Osteoblast (primary cell): ENCODE results near the gene WDFY4. TPM values are rescaled to one million over a fixed set of nuclear protein-coding genes. Genes with fewer than 3 reads are reported as not detected.

ENCODE experiments used
- DNase-seq: peaks from one replicate; pipeline ENCODE4 v3.0.0; 2011; ENCODE audit warnings: low spot score, mixed read lengths; ENCODE audit not compliant: insufficient read length; ENCODE audit errors: missing footprints
- H2AFZ ChIP-seq: 2 replicates; pipeline ENCODE4 v1.6.0; 2011; ENCODE audit warnings: mild to moderate bottlenecking, low read length
- H3K27ac ChIP-seq: 2 replicates; pipeline ENCODE4 v1.5.1; 2011; ENCODE audit warnings: mild to moderate bottlenecking, low read depth, low read length, moderate library complexity
- H3K27me3 ChIP-seq: 2 replicates; pipeline ENCODE4 v1.6.0; 2012; ENCODE audit warnings: mild to moderate bottlenecking, control low read depth, inconsistent platforms, low read length, moderate library complexity; ENCODE audit not compliant: insufficient read depth
- H3K36me3 ChIP-seq: 2 replicates; pipeline ENCODE4 v1.5.1; 2011; ENCODE audit warnings: mild to moderate bottlenecking, low read length, control low read depth, moderate library complexity; ENCODE audit not compliant: insufficient read depth
- H3K4me1 ChIP-seq: 2 replicates; pipeline ENCODE4 v1.5.1; 2011; ENCODE audit warnings: mild to moderate bottlenecking, low read length, control low read depth, moderate library complexity; ENCODE audit not compliant: insufficient read depth
- H3K4me2 ChIP-seq: 2 replicates; pipeline ENCODE4 v1.6.0; 2011; ENCODE audit warnings: mild to moderate bottlenecking, low read length; ENCODE audit not compliant: insufficient read depth
- H3K4me3 ChIP-seq: fragments of 200-600 bp; sonication (generic); 3 replicates; pipeline ENCODE4 v1.5.1; 2012; ENCODE audit warnings: mild to moderate bottlenecking, low read length, inconsistent platforms; ENCODE audit not compliant: insufficient read depth
- H3K79me2 ChIP-seq: 2 replicates; pipeline ENCODE4 v1.6.0; 2012; ENCODE audit warnings: mild to moderate bottlenecking, low read length, control low read depth, inconsistent platforms; ENCODE audit not compliant: insufficient read depth
- H3K9me3 ChIP-seq: 2 replicates; pipeline ENCODE4 v1.5.1; 2011; ENCODE audit warnings: low read depth, low read length, control low read depth
- H4K20me1 ChIP-seq: 2 replicates; pipeline ENCODE4 v1.6.0; 2012; ENCODE audit warnings: mild to moderate bottlenecking, low read length, control low read depth; ENCODE audit not compliant: insufficient read depth
- total RNA-seq: library from RNA; depleted of rRNA; stranded (reverse); fragments of >200 nt; gene quantifications from 2 replicates; pipeline ENCODE4 v1.2.3, GENCODE V29; 2012
- TF ChIP-seq, protein P1 (sequence below): IDR thresholded peaks from 2 replicates; pipeline ENCODE4 v1.5.1; 2011; ENCODE audit warnings: mild to moderate bottlenecking, low read depth, low read length, moderate library complexity; ENCODE audit errors: extremely low read depth

WDFY4 gene
- total RNA-seq, 1 donor = 0.36 TPM

DNA sequence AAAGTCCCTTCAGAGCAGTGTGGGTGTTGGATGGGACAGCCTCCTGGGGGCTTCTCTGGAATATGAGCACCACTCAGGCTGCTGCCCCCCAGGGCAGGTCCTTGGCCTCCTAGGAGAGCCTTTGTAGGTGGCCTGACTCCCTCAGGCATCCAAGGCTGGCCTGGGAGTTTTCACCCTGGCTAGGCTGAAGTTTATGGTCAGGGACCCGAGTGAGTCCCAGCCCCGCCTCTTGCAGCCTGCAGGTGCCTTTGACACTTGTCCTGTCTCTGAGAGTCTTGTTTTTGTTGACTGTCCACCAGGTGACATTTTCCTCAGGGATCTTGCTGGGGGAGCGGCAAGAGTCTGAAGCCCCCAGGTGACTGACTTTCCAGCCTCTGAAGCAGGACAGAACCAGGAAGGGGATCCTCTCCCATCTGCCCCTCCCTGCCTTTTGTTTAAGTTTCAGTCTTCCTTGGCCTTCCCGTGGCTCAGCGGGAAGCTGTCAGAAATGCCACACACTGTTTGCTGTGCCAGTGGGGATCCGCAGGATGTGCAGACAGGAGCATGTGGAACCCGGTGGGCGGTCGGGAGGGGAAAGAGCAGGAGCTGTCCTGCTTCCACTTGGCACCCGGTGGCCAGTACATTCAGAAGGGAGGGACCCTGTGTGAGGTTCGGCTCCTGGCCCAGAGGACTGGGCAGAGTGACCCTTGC, 195.5 kb downstream of the WDFY4 start:
- TF ChIP-seq, protein P1, sequence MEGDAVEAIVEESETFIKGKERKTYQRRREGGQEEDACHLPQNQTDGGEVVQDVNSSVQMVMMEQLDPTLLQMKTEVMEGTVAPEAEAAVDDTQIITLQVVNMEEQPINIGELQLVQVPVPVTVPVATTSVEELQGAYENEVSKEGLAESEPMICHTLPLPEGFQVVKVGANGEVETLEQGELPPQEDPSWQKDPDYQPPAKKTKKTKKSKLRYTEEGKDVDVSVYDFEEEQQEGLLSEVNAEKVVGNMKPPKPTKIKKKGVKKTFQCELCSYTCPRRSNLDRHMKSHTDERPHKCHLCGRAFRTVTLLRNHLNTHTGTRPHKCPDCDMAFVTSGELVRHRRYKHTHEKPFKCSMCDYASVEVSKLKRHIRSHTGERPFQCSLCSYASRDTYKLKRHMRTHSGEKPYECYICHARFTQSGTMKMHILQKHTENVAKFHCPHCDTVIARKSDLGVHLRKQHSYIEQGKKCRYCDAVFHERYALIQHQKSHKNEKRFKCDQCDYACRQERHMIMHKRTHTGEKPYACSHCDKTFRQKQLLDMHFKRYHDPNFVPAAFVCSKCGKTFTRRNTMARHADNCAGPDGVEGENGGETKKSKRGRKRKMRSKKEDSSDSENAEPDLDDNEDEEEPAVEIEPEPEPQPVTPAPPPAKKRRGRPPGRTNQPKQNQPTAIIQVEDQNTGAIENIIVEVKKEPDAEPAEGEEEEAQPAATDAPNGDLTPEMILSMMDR = no peak

GRCh38 chr10:48881937-48882336, 197.3 kb downstream of the WDFY4 start:
- Histone ChIP-seq H3K36me3 (no peaks in the 10 kb centered on the region), H3K4me3 (no peak overlapping the region), H3K27me3 (peaks cover 9% of the 10 kb centered on the region), H3K79me2 (no peaks in the 10 kb centered on the region), H3K27ac (no peak overlapping the region), H4K20me1 (no peaks in the 10 kb centered on the region), H2AFZ (no peak overlapping the region), H3K4me1 (no peaks in the 10 kb centered on the region), H3K4me2 (no peak overlapping the region), H3K9me3 (no peaks in the 10 kb centered on the region)
- no peak for DNase-seq
- TF ChIP-seq, protein P1 = no peak

More for the DNA sequence above, 195.5 kb downstream of the WDFY4 start:
- no peak overlapping the region for H3K27ac ChIP-seq
- no peak overlapping the region for H3K4me2 ChIP-seq
- H3K4me1 ChIP-seq = no peaks in the 10 kb centered on the region
- no peak overlapping the region for H2AFZ ChIP-seq
- H3K27me3 ChIP-seq = peaks cover 3% of the 10 kb centered on the region
- no peak for DNase-seq
- no peaks in the 10 kb centered on the region for H4K20me1 ChIP-seq
- H3K9me3 ChIP-seq = no peaks in the 10 kb centered on the region
- H3K36me3 ChIP-seq = no peaks in the 10 kb centered on the region
- no peaks in the 10 kb centered on the region for H3K79me2 ChIP-seq
- H3K4me3 ChIP-seq = no peak overlapping the region

- H3K4me3 ChIP-seq = no peak overlapping the region
These were observed 198.2 kb downstream of the WDFY4 start for GRCh38 chr10:48882881-48883280.

GRCh38 chr10:48883701-48884100, 199.0 kb downstream of the WDFY4 start:
- no peaks in the 10 kb centered on the region for H3K9me3 ChIP-seq
- H3K4me1 ChIP-seq = no peaks in the 10 kb centered on the region
- H3K4me3 ChIP-seq = no peak overlapping the region
- H3K4me2 ChIP-seq = no peak overlapping the region
- H3K27me3 ChIP-seq = peaks cover 9% of the 10 kb centered on the region
- H2AFZ ChIP-seq = no peak overlapping the region
- no peak for DNase-seq
- no peaks in the 10 kb centered on the region for H3K79me2 ChIP-seq
- no peak overlapping the region for H3K27ac ChIP-seq
- TF ChIP-seq, protein P1 = no peak
- no peaks in the 10 kb centered on the region for H4K20me1 ChIP-seq
- H3K36me3 ChIP-seq = no peaks in the 10 kb centered on the region

More at GRCh38 chr10:48882881-48883280, 198.2 kb downstream of the WDFY4 start:
- Histone ChIP-seq H3K4me2 (no peak overlapping the region), H2AFZ (no peak overlapping the region), H3K79me2 (no peaks in the 10 kb centered on the region), H3K27ac (no peak overlapping the region), H3K36me3 (no peaks in the 10 kb centered on the region), H3K27me3 (peaks cover 9% of the 10 kb centered on the region), H3K9me3 (no peaks in the 10 kb centered on the region), H3K4me1 (no peaks in the 10 kb centered on the region), H4K20me1 (no peaks in the 10 kb centered on the region)
- DNase-seq = no peak
- TF ChIP-seq, protein P1 = no peak
